Measurements from ENCODE around the gene DHH. TPM values are rescaled to one million over a fixed set of nuclear protein-coding genes. Genes with fewer than 3 reads are reported as not detected.
A peak's percentile ranks its signal among the peaks of the same experiment; 100 is the strongest.

The DHH gene
- total RNA-seq, 1 donor from 2014 or later: 0.56 TPM

GRCh38 chr12:49133590-49133989, 39.0 kb upstream of the DHH start:
- DNase-seq (ENCODE audit: extremely low spot score, unreplicated experiment): no peak
- peak overlapping the region; percentile 41 for H3K4me3 Mint-ChIP-seq
- no peak overlapping the region for H3K27ac Mint-ChIP-seq
- no peaks in the 10 kb centered on the region for H3K9me3 Mint-ChIP-seq
- H3K27me3 Mint-ChIP-seq: no peaks in the 10 kb centered on the region
- peaks cover 20% of the 10 kb centered on the region for H3K36me3 Mint-ChIP-seq
- no peak for TF ChIP-seq CTCF (conservative IDR thresholded peaks at IDR 0.05)
- H3K4me1 Mint-ChIP-seq (ENCODE audit: unreplicated experiment): peaks cover 29% of the 10 kb centered on the region

DNA sequence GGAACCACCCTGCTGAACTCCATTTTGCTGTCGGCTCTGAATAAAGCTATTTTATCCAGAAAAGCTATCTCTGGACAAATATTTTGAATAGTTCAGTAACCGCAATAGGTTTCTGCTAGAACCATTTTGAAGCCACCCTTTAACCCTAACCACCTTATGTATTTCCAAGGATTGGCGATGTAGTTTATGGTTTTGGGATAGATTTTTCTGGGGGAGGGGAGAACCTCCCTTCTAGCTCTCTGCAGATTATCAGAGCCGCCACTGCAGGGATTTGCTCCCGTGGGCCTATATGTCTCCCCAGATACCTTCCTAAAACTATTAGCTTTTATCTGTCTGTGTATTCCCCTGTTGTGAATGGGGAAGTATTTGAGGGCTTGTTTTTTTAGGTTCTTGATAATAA, 38.4 kb upstream of the DHH start:
- H3K4me1 Mint-ChIP-seq (ENCODE audit: unreplicated experiment): peaks cover 25% of the 10 kb centered on the region
- H3K9me3 Mint-ChIP-seq: no peaks in the 10 kb centered on the region
- no peak overlapping the region for H3K27ac Mint-ChIP-seq
- no peaks in the 10 kb centered on the region for H3K27me3 Mint-ChIP-seq
- DNase-seq (ENCODE audit: extremely low spot score, unreplicated experiment): no peak
- H3K36me3 Mint-ChIP-seq: peaks cover 21% of the 10 kb centered on the region
- TF ChIP-seq CTCF (conservative IDR thresholded peaks at IDR 0.05): no peak
- H3K4me3 Mint-ChIP-seq: peak overlapping the region; percentile 41

DNA sequence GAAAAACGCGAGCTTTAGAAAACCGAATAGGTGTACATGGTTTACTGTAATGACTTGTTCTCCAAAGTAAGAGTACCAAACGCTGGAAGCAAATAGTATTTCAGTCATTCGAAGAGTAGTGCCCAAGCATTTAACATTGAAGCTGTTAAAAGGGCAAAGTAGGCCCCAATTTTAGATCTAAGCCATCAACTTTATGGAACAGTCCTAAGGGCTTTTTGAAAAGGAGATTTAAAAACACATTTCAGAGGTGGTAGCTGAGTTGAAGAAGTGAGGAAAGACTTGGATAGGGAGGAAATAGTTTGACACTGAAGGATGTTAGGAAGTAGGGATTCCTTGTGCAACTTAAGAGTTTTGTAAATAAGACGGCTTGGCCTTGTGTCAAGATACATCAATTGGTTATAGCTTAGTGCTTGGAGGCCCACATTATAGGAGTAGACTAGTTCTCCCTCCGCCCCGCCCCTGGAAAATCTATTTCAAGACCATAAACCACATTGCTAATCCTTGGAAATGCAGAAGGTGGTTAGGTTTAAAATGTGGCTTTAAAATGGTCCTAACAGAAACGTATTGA, 37.4 kb upstream of the DHH start:
- no peak for DNase-seq (ENCODE audit: extremely low spot score, unreplicated experiment)
- Mint-ChIP-seq H3K36me3 (peaks cover 32% of the 10 kb centered on the region), H3K4me3 (peak overlapping the region; percentile 86), H3K9me3 (no peaks in the 10 kb centered on the region), H3K27me3 (no peaks in the 10 kb centered on the region), H3K4me1 (ENCODE audit: unreplicated experiment) (peaks cover 25% of the 10 kb centered on the region), H3K27ac (peak overlapping the region; percentile 99)
- TF ChIP-seq CTCF (conservative IDR thresholded peaks at IDR 0.05): no peak

DNA sequence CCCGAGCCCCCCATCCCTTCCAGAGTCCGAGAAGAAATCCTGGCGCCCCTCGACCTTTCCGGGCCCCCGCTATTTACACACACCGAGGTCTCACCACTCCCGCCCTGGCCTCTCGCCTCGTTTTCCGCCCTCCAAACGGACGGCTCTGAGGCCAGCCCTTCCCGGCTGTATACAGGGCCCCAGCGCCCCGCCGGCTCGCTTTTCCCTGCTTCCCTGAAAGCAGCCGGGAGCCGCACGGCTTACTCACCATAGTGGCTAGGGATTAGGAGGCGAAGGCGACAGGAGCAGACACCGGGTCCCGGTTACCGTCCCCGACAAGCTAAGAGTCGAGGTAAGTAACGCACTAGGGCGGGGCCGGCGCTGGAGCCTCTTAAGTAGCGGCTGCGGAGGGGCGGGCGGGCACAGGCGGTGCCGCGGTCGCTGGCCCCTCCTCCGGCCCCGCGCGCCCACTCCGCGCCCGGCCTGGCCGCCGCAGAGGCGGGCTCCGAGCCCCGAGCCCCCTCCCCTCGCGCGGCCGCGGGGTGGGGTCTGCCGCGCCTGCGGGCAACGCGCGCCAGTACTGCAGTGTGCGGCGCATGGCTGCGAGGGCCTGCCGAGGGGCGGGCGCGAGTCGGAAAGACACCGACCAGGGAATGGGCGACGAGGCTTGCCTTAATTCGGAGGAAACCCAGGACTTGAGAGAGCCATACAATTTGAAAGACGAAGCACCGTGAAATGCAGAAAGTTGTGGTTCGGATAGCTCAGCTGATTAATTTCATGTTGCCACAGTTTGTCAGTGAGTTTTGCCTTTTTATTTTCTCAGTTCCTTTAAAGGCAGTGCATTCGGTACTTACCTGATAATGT, 36.7 kb upstream of the DHH start, which contains the start of gene TUBA1B:
TSS of gene TUBA1B (minus strand) at position 345 of the 843 bp plus-strand sequence. CDS start at position 250, 95 bp downstream.
- TF ChIP-seq CTCF (conservative IDR thresholded peaks at IDR 0.05): no peak
- peaks cover 25% of the 10 kb centered on the region for H3K4me1 Mint-ChIP-seq (ENCODE audit: unreplicated experiment)
- peak within 1 kb of the TSS; percentile 97 for H3K4me3 Mint-ChIP-seq
- peaks cover 35% of the 10 kb centered on the region for H3K36me3 Mint-ChIP-seq
- peak within 1 kb of the TSS; percentile 99 for H3K27ac Mint-ChIP-seq
- H3K27me3 Mint-ChIP-seq: no peaks in the 10 kb centered on the region
- DNase-seq (ENCODE audit: extremely low spot score, unreplicated experiment): peak; percentile 93
- no peaks in the 10 kb centered on the region for H3K9me3 Mint-ChIP-seq

GRCh38 chr12:49130151-49131050, 35.8 kb upstream of the DHH start:
- peak; percentile 94 for TF ChIP-seq CTCF (conservative IDR thresholded peaks at IDR 0.05)
- Mint-ChIP-seq H3K4me3 (peak overlapping the region; percentile 97), H3K27ac (peak overlapping the region; percentile 99), H3K36me3 (peaks cover 39% of the 10 kb centered on the region), H3K9me3 (no peaks in the 10 kb centered on the region), H3K27me3 (no peaks in the 10 kb centered on the region), H3K4me1 (ENCODE audit: unreplicated experiment) (peaks cover 25% of the 10 kb centered on the region)
- DNase-seq (ENCODE audit: extremely low spot score, unreplicated experiment): peak; percentile 93

Measured in type B pancreatic cell (in vitro differentiated cells).